HT-29 (cell line): ENCODE results near the gene PLBD2. TPM values are rescaled to one million over a fixed set of nuclear protein-coding genes. Genes with fewer than 3 reads are reported as not detected.

Experiments
- DNase-seq: peaks from one replicate; pipeline ENCODE4 v3.0.0-alpha.2; 2015; ENCODE audit warnings: low spot score
- total RNA-seq: library from RNA; depleted of rRNA; stranded (reverse); fragments of >200 nt; shearing (Covaris generic); gene quantifications from 2 replicates; pipeline ENCODE4 v1.2.3, GENCODE V29; 2014

PLBD2 gene
- total RNA-seq, 1 experiment from 2014 or later = 11.8 TPM

- DNase-seq = no peak
Observed at GRCh38 chr12:113369391-113369985, 11.1 kb downstream of the PLBD2 start.

- DNase-seq = no peak
Observed at GRCh38 chr12:113370923-113371682, 12.7 kb downstream of the PLBD2 start.

GRCh38 chr12:113371808-113372207 is 13.4 kb downstream of the PLBD2 start:
- no peak for DNase-seq

- DNase-seq = no peak
Observed at GRCh38 chr12:113372371-113372770, 14.0 kb downstream of the PLBD2 start.

GRCh38 chr12:113373440-113373839 is 15.1 kb downstream of the PLBD2 start:
- no peak for DNase-seq

- DNase-seq = no peak
Observed at GRCh38 chr12:113373969-113374368, 15.6 kb downstream of the PLBD2 start.

GRCh38 chr12:113374823-113375428 is 16.5 kb downstream of the PLBD2 start:
- no peak for DNase-seq

- no peak for DNase-seq
Observed at GRCh38 chr12:113378291-113378690, 19.9 kb downstream of the PLBD2 start.

- DNase-seq = no peak
Observed at GRCh38 chr12:113381220-113381619, 22.8 kb downstream of the PLBD2 start.

GRCh38 chr12:113382206-113382605 is 23.8 kb downstream of the PLBD2 start:
- DNase-seq = no peak

GRCh38 chr12:113384778-113385177 is 26.4 kb downstream of the PLBD2 start:
- no peak for DNase-seq

- no peak for DNase-seq
Observed at GRCh38 chr12:113385282-113385882, 27.0 kb downstream of the PLBD2 start.

- DNase-seq = no peak
Observed at GRCh38 chr12:113386866-113387566, 28.6 kb downstream of the PLBD2 start.

- no peak for DNase-seq
Observed at GRCh38 chr12:113387631-113388030, 29.2 kb downstream of the PLBD2 start.

GRCh38 chr12:113388351-113388750 is 30.0 kb downstream of the PLBD2 start:
- no peak for DNase-seq

- DNase-seq = no peak
Observed at GRCh38 chr12:113390064-113391043, 32.0 kb downstream of the PLBD2 start.

GRCh38 chr12:113391145-113391544 is 32.8 kb downstream of the PLBD2 start:
- no peak for DNase-seq

GRCh38 chr12:113391650-113392337 is 33.4 kb downstream of the PLBD2 start:
- DNase-seq = no peak

GRCh38 chr12:113392520-113392919 is 34.1 kb downstream of the PLBD2 start:
- no peak for DNase-seq

- DNase-seq = no peak
Observed at GRCh38 chr12:113392988-113393579, 34.7 kb downstream of the PLBD2 start.
